Panc1 (cell line): ENCODE measurements around the gene DRAXIN.

Experiments
- POLR2AphosphoS5 ChIP-seq: IDR thresholded peaks from 2 replicates; pipeline ENCODE4 v1.6.1; 2012; ENCODE audit warnings: mild to moderate bottlenecking, low read depth, low read length, moderate library complexity
- SIN3A ChIP-seq: IDR thresholded peaks from 2 replicates; pipeline ENCODE4 v1.6.1; 2012; ENCODE audit warnings: low read depth, mild to moderate bottlenecking, low read length, moderate library complexity, borderline replicate concordance; ENCODE audit not compliant: insufficient read depth
- TCF7L2 ChIP-seq: IDR thresholded peaks from 2 replicates; pipeline ENCODE4 v1.6.1; 2011; ENCODE audit warnings: mild to moderate bottlenecking, low read depth, low read length, inconsistent platforms
- TF ChIP-seq, protein P1 (sequence below): fragments of 450-650 bp; IDR thresholded peaks from 2 replicates; pipeline ENCODE4 v1.5.1; 2017; ENCODE audit warnings: mild to moderate bottlenecking

DNA sequence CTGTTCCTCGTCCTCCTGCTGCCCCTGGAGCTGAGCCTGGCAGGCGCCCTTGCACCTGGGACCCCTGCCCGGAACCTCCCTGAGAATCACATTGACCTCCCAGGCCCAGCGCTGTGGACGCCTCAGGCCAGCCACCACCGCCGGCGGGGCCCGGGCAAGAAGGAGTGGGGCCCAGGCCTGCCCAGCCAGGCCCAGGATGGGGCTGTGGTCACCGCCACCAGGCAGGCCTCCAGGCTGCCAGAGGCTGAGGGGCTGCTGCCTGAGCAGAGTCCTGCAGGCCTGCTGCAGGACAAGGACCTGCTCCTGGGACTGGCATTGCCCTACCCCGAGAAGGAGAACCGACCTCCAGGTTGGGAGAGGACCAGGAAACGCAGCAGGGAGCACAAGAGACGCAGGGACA, 14.8 kb downstream of the DRAXIN start:
- TF ChIP-seq, protein P1, sequence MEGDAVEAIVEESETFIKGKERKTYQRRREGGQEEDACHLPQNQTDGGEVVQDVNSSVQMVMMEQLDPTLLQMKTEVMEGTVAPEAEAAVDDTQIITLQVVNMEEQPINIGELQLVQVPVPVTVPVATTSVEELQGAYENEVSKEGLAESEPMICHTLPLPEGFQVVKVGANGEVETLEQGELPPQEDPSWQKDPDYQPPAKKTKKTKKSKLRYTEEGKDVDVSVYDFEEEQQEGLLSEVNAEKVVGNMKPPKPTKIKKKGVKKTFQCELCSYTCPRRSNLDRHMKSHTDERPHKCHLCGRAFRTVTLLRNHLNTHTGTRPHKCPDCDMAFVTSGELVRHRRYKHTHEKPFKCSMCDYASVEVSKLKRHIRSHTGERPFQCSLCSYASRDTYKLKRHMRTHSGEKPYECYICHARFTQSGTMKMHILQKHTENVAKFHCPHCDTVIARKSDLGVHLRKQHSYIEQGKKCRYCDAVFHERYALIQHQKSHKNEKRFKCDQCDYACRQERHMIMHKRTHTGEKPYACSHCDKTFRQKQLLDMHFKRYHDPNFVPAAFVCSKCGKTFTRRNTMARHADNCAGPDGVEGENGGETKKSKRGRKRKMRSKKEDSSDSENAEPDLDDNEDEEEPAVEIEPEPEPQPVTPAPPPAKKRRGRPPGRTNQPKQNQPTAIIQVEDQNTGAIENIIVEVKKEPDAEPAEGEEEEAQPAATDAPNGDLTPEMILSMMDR, result no peak
- TF ChIP-seq TCF7L2 (no peak), POLR2AphosphoS5 (no peak), SIN3A (no peak)
